Esophagus squamous epithelium (tissue), 4 donors: ENCODE measurements around the gene PRKACA.

Experiments used
- CTCF ChIP-seq, 6 experiments: fragments of 450-650 bp in 4 of 6; fragments of 200-600 bp in 2 of 6; sonication (generic) in 2 of 6; IDR thresholded peaks; one replicate each; pipeline ENCODE4 v1.5.1; 2016 to 2019; ENCODE audit warnings: antibody characterized with exemption in 6 of 6, mild to moderate bottlenecking in 4 of 6, moderate library complexity in 4 of 6
- POLR2A ChIP-seq, 4 donors: fragments of 450-650 bp; IDR thresholded peaks; one replicate each; pipeline ENCODE4 v1.6.1; 2017; ENCODE audit warnings: antibody characterized with exemption in 4 of 4, mild to moderate bottlenecking in 4 of 4, moderate library complexity in 3 of 4

- TF ChIP-seq POLR2A (IDR thresholded peaks at IDR 0.05) (no peak), CTCF (IDR thresholded peaks at IDR 0.05) (no peak)
These were observed 59.1 kb downstream of the PRKACA start for GRCh38 chr19:14058182-14059092.
